Measurements from ENCODE around the gene NKAIN4. TPM values are rescaled to one million over a fixed set of nuclear protein-coding genes. Genes with fewer than 3 reads are reported as not detected.

NKAIN4 gene
- total and polyA plus RNA-seq, 4 donors = 0.05 TPM; not detected in 3

DNA sequence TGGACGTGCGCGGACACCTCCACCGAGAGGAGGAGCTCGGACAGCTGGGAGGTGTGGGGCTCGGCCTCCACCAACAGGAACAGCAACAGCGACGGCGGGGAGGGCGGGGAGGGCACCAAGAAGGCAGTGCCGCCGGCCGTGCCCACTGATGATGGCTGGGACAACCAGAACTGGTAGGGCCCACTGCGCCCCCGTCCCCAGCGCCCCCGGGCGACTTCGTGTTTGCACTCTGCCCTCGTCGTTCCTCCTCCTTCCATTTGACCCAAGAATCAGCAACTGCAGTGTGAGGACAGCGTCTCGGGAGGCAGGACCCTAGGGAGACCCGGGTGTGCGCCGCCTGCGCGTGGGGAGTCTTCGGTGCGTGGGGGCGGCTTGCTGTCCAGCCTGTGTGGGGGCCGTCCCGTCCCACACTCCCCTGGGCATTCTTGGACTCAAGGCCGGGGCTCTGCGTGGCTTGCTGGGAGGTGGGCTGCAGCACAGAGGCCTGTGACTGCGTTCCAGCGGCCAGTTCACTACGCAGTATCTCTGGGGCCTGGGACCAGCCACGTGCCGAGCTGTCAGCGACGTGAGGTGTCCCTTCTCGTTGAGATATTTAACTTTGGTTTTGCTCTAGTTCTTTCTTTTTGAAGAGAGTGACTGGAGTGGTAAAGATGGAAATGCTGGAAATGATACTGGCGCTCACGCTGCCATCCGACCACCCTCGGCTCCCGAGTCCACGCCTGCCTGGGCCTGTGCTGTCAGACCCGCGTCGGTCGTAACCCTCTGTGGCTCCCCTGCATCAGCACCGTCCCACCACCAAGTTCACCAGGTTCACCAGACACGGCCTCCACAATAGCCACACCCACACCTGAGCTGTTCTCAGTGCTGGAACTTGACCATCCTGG is 33.7 kb upstream of the NKAIN4 start:
- Histone ChIP-seq H3K9me3 (ENCODE audit: control insufficient read depth in 4 of 4, low read length in 3 of 4) (no peaks in the 10 kb centered on the region), H3K27me3 (ENCODE audit: control insufficient read depth in 4 of 4, insufficient read depth in 4 of 4, low read length in 3 of 4) (no peaks in the 10 kb centered on the region), H3K4me1 (ENCODE audit: control insufficient read depth in 4 of 4, insufficient read depth in 4 of 4, low read length in 3 of 4) (peaks cover 4 to 5% (median 5%) of the 10 kb centered on the region in 4 donors), H3K9ac (ENCODE audit: low read depth in 1 of 2, low read length in 2 of 2) (no peak overlapping the region), H3K4me3 (ENCODE audit: low read depth in 1 of 3, low read length in 3 of 3) (no peak overlapping the region), H3K36me3 (ENCODE audit: control insufficient read depth in 4 of 4, insufficient read depth in 3 of 4, low read depth in 1 of 4, low read length in 3 of 4) (peaks cover 5 to 37% (median 6%) of the 10 kb centered on the region in 4 donors), H3K27ac (ENCODE audit: low read depth in 1 of 2, low read length in 2 of 2) (no peak overlapping the region)
- no peak for DNase-seq (ENCODE audit: low spot score)
- no peak for TF ChIP-seq NR2F2 (IDR thresholded peaks at IDR 0.05)
- TF ChIP-seq FOXA2 (IDR thresholded peaks at IDR 0.05) = no peak
- TF ChIP-seq GABPA (IDR thresholded peaks at IDR 0.05 in 1 of 2, conservative IDR thresholded peaks at IDR 0.05 in 1 of 2) = no peak
- no peak for TF ChIP-seq EGR1 (IDR thresholded peaks at IDR 0.05; ENCODE audit: low read depth in 2 of 2)
- TF ChIP-seq HNF4G (IDR thresholded peaks at IDR 0.05) = no peak
- no peak for TF ChIP-seq RAD21 (IDR thresholded peaks at IDR 0.05)
- no peak for TF ChIP-seq RXRA (IDR thresholded peaks at IDR 0.05)
- no peak for TF ChIP-seq SP1 (IDR thresholded peaks at IDR 0.05)
- TF ChIP-seq, protein P1, sequence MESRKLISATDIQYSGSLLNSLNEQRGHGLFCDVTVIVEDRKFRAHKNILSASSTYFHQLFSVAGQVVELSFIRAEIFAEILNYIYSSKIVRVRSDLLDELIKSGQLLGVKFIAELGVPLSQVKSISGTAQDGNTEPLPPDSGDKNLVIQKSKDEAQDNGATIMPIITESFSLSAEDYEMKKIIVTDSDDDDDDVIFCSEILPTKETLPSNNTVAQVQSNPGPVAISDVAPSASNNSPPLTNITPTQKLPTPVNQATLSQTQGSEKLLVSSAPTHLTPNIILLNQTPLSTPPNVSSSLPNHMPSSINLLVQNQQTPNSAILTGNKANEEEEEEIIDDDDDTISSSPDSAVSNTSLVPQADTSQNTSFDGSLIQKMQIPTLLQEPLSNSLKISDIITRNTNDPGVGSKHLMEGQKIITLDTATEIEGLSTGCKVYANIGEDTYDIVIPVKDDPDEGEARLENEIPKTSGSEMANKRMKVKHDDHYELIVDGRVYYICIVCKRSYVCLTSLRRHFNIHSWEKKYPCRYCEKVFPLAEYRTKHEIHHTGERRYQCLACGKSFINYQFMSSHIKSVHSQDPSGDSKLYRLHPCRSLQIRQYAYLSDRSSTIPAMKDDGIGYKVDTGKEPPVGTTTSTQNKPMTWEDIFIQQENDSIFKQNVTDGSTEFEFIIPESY (IDR thresholded peaks at IDR 0.05) = no peak
- WGBS = 95% methylated on average over 55 of the region's 55 CpGs

DNA sequence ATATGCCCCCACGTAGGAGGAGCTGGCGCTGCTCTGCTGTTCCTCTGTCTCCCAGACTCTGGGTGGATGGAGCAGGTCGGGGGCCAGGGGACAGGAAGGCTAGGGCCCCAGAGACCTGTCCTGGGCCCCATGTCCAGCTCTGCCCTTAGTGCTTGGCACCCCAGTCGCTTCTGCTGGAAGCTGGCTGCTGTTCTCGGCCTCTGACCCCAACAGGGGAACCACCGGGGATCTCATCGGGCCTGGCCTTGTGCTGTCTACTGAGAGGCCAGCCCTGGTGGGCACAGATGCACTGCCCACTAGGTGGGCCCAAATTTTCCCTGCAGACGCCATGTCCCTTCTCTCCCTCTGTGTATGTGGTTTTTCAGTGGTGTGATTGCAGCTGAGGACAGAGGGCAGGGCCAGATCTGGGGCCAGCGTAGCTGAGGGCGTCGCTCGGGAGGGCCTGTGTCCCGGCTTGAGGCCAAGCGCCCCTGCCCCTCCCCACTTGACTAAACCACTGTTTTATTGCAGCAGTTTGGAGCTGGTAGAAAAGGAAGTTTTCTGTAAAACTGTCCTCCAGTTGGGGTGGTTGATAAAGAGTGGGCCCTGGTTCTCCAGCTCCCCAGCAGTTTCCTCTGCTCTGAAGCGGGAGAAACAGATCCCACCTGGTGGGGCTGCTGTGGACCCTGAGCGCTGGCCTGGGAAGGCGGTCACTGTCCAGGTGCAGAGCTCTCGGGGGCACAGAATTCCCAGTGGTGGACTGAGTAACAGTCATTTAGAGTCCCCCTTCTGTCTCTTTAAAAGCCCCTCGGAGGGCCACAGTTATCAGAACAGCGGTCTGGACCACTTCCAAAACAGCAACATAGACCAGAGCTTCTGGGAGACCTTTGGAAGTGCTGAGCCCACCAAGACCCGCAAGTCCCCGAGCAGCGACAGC is 32.8 kb upstream of the NKAIN4 start:
- no peaks in the 10 kb centered on the region for H3K27me3 ChIP-seq (ENCODE audit: control insufficient read depth in 4 of 4, insufficient read depth in 4 of 4, low read length in 3 of 4)
- TF ChIP-seq GABPA (IDR thresholded peaks at IDR 0.05 in 1 of 2, conservative IDR thresholded peaks at IDR 0.05 in 1 of 2) = no peak
- no peak for TF ChIP-seq HNF4G (IDR thresholded peaks at IDR 0.05)
- no peak for TF ChIP-seq RAD21 (IDR thresholded peaks at IDR 0.05)
- TF ChIP-seq TAF1 (conservative IDR thresholded peaks at IDR 0.05) = no peak
- TF ChIP-seq, protein P1 (IDR thresholded peaks at IDR 0.05) = no peak
- TF ChIP-seq FOXA1 (IDR thresholded peaks at IDR 0.05) = no peak
- no peak for TF ChIP-seq RXRA (IDR thresholded peaks at IDR 0.05)
- TF ChIP-seq JUND (IDR thresholded peaks at IDR 0.05) = no peak
- TF ChIP-seq CTCF (IDR thresholded peaks at IDR 0.05; ENCODE audit: low read depth, low read length, missing input control) = no peak
- no peak for TF ChIP-seq SP1 (IDR thresholded peaks at IDR 0.05)
- TF ChIP-seq FOXA2 (IDR thresholded peaks at IDR 0.05) = no peak
- no peak for TF ChIP-seq HNF4A (conservative IDR thresholded peaks at IDR 0.05)
- no peak for TF ChIP-seq EGR1 (IDR thresholded peaks at IDR 0.05; ENCODE audit: low read depth in 2 of 2)
- TF ChIP-seq, protein P2, sequence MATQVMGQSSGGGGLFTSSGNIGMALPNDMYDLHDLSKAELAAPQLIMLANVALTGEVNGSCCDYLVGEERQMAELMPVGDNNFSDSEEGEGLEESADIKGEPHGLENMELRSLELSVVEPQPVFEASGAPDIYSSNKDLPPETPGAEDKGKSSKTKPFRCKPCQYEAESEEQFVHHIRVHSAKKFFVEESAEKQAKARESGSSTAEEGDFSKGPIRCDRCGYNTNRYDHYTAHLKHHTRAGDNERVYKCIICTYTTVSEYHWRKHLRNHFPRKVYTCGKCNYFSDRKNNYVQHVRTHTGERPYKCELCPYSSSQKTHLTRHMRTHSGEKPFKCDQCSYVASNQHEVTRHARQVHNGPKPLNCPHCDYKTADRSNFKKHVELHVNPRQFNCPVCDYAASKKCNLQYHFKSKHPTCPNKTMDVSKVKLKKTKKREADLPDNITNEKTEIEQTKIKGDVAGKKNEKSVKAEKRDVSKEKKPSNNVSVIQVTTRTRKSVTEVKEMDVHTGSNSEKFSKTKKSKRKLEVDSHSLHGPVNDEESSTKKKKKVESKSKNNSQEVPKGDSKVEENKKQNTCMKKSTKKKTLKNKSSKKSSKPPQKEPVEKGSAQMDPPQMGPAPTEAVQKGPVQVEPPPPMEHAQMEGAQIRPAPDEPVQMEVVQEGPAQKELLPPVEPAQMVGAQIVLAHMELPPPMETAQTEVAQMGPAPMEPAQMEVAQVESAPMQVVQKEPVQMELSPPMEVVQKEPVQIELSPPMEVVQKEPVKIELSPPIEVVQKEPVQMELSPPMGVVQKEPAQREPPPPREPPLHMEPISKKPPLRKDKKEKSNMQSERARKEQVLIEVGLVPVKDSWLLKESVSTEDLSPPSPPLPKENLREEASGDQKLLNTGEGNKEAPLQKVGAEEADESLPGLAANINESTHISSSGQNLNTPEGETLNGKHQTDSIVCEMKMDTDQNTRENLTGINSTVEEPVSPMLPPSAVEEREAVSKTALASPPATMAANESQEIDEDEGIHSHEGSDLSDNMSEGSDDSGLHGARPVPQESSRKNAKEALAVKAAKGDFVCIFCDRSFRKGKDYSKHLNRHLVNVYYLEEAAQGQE (IDR thresholded peaks at IDR 0.05) = no peak
- no peak for TF ChIP-seq YY1 (IDR thresholded peaks at IDR 0.05)
- no peak for TF ChIP-seq NR2F2 (IDR thresholded peaks at IDR 0.05)
- TF ChIP-seq ATF3 (IDR thresholded peaks at IDR 0.05) = no peak
- no peak for TF ChIP-seq MAX (IDR thresholded peaks at IDR 0.05)
- H3K36me3 ChIP-seq (ENCODE audit: control insufficient read depth in 4 of 4, insufficient read depth in 3 of 4, low read depth in 1 of 4, low read length in 3 of 4) = peaks cover 5 to 44% (median 8%) of the 10 kb centered on the region in 4 donors
- DNase-seq (ENCODE audit: low spot score) = no peak
- H3K9me3 ChIP-seq (ENCODE audit: control insufficient read depth in 4 of 4, low read length in 3 of 4) = no peaks in the 10 kb centered on the region
- 91% methylated on average over 23 of the region's 23 CpGs for WGBS
- no peak overlapping the region for H3K4me3 ChIP-seq (ENCODE audit: low read depth in 1 of 3, low read length in 3 of 3)
- H3K9ac ChIP-seq (ENCODE audit: low read depth in 1 of 2, low read length in 2 of 2) = no peak overlapping the region
- H3K4me1 ChIP-seq (ENCODE audit: control insufficient read depth in 4 of 4, insufficient read depth in 4 of 4, low read length in 3 of 4) = peaks cover 4 to 5% (median 5%) of the 10 kb centered on the region in 4 donors
- no peak overlapping the region for H3K27ac ChIP-seq (ENCODE audit: low read depth in 1 of 2, low read length in 2 of 2)
